ENCODE results near the gene DENND1A. TPM values are rescaled to one million over a fixed set of nuclear protein-coding genes. Genes with fewer than 3 reads are reported as not detected.

The DENND1A gene
- total RNA-seq, 4 donors from 2014 or later = 37.1 to 55.3 (median 50.0) TPM

GRCh38 chr9:123394291-123395235 is 535.4 kb downstream of the DENND1A start:
- no peaks in the 10 kb centered on the region for H3K9me3 ChIP-seq
- H3K27me3 ChIP-seq = no peaks in the 10 kb centered on the region
- TF ChIP-seq POLR2A (IDR thresholded peaks at IDR 0.05) (no peak), CTCF (IDR thresholded peaks at IDR 0.05) (no peak)
- no peaks in the 10 kb centered on the region for H3K4me1 ChIP-seq
- no peak for DNase-seq
- H3K36me3 ChIP-seq = no peaks in the 10 kb centered on the region
- H3K27ac ChIP-seq = no peak overlapping the region
- H3K4me3 ChIP-seq = no peak overlapping the region

- Histone ChIP-seq H3K4me3 (no peak overlapping the region), H3K27ac (no peak overlapping the region)
- TF ChIP-seq CTCF (IDR thresholded peaks at IDR 0.05) (no peak), POLR2A (IDR thresholded peaks at IDR 0.05) (no peak)
Observed at GRCh38 chr9:123392802-123393201, 537.1 kb downstream of the DENND1A start.

GRCh38 chr9:123391946-123392345 is 538.0 kb downstream of the DENND1A start:
- no peaks in the 10 kb centered on the region for H3K27me3 ChIP-seq
- no peaks in the 10 kb centered on the region for H3K36me3 ChIP-seq
- no peaks in the 10 kb centered on the region for H3K9me3 ChIP-seq
- no peak for DNase-seq
- H3K27ac ChIP-seq = no peak overlapping the region
- H3K4me3 ChIP-seq = no peak overlapping the region
- H3K4me1 ChIP-seq = no peaks in the 10 kb centered on the region
- TF ChIP-seq POLR2A (IDR thresholded peaks at IDR 0.05) (no peak), CTCF (IDR thresholded peaks at IDR 0.05) (no peak)

More at GRCh38 chr9:123392802-123393201, 537.1 kb downstream of the DENND1A start:
- no peaks in the 10 kb centered on the region for H3K27me3 ChIP-seq
- H3K36me3 ChIP-seq = no peaks in the 10 kb centered on the region
- no peaks in the 10 kb centered on the region for H3K4me1 ChIP-seq
- H3K9me3 ChIP-seq = no peaks in the 10 kb centered on the region
- DNase-seq = no peak

GRCh38 chr9:123391233-123391632 is 538.7 kb downstream of the DENND1A start:
- TF ChIP-seq POLR2A (IDR thresholded peaks at IDR 0.05) = no peak
- TF ChIP-seq CTCF (IDR thresholded peaks at IDR 0.05) = no peak
- Histone ChIP-seq H3K27ac (no peak overlapping the region), H3K4me1 (no peaks in the 10 kb centered on the region), H3K9me3 (no peaks in the 10 kb centered on the region), H3K36me3 (no peaks in the 10 kb centered on the region), H3K27me3 (no peaks in the 10 kb centered on the region), H3K4me3 (no peak overlapping the region)
- no peak for DNase-seq

GRCh38 chr9:123390337-123391135 is 539.4 kb downstream of the DENND1A start:
- H3K36me3 ChIP-seq = no peaks in the 10 kb centered on the region
- H3K4me3 ChIP-seq = no peak overlapping the region
- TF ChIP-seq POLR2A (IDR thresholded peaks at IDR 0.05) (no peak), CTCF (IDR thresholded peaks at IDR 0.05) (no peak)
- H3K9me3 ChIP-seq = no peaks in the 10 kb centered on the region
- no peaks in the 10 kb centered on the region for H3K27me3 ChIP-seq
- H3K4me1 ChIP-seq = no peaks in the 10 kb centered on the region
- DNase-seq = no peak
- no peak overlapping the region for H3K27ac ChIP-seq
